GM12874 (cell line): ENCODE measurements around the gene SIRPA.

Source experiments
- TF ChIP-seq, protein P1 (sequence below): IDR thresholded peaks from 2 replicates; pipeline ENCODE4 v1.5.1; 2011; ENCODE audit warnings: low read depth, mild to moderate bottlenecking, control low read depth, low read length, moderate library complexity; ENCODE audit not compliant: insufficient read depth

Gene SIRPA

GRCh38 chr20:1870323-1870722, 24.9 kb upstream of the SIRPA start:
- TF ChIP-seq, protein P1, sequence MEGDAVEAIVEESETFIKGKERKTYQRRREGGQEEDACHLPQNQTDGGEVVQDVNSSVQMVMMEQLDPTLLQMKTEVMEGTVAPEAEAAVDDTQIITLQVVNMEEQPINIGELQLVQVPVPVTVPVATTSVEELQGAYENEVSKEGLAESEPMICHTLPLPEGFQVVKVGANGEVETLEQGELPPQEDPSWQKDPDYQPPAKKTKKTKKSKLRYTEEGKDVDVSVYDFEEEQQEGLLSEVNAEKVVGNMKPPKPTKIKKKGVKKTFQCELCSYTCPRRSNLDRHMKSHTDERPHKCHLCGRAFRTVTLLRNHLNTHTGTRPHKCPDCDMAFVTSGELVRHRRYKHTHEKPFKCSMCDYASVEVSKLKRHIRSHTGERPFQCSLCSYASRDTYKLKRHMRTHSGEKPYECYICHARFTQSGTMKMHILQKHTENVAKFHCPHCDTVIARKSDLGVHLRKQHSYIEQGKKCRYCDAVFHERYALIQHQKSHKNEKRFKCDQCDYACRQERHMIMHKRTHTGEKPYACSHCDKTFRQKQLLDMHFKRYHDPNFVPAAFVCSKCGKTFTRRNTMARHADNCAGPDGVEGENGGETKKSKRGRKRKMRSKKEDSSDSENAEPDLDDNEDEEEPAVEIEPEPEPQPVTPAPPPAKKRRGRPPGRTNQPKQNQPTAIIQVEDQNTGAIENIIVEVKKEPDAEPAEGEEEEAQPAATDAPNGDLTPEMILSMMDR = no peak

DNA sequence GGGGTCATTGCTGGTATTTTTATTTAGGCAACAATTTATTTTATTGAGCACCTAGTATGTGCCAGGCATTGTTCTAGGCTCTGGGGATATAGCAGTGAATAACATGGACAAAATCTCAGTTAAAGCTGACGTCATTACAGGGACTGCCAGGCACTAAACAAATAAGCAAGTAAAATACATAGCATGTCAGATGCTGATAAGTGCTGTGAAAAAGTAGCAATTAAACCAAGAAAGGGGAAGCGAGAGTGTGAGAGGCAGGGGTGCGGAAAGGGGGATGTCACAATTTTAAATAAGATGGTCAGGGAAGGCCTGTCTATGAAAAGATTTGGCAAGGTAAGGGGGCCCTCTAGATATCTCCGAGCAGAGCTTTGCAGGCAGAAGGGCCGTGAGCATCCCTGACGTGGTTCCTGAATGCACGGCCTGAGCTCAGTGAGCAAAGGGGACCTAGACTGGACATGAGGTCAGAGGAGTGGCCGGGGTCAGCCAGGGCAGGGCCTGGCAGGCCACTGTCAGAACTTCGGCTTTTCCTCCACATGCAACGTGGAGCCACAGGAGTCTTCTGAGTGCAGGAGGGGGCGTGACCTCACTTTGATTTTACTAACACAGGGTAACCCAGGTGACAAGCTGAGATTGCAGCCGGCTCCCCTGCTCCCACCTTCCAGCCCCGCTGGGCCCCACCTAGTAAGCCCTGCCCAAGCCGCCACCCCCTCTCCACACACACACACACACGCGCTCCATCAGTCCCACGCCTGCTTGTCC, 24.2 kb upstream of the SIRPA start:
- TF ChIP-seq, protein P1 = no peak

DNA sequence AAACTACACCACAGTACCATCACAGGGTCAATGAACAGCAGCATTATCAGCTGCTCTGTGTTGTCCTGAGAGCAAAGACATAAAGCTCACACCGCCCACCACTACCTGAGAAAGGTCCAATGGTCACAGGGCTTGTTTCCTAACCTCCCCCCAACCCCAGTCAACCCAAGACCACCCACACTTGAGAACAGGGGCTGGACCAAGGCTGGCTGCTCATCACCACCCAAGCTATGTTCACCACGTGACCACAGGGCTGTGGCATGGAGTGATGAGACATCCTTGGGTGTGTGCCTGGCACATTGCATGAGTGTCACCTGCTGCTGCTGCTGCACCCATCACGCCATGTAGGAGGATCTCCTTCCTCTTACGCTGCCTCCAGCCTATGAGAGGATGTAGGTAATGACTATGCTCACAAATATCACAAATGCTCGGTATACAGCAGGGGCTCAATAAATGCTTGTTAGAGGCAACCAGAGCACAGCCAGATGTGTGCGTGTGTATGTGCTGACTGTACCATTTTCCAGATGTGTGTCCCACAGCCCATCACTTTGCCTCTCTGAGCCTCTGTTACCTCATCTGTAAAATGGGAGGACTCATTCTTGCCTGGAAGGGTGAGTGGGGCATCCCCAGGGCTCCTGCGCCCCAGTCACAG, 23.3 kb upstream of the SIRPA start:
- TF ChIP-seq, protein P1 = no peak

- TF ChIP-seq, protein P1 = no peak
These were observed 22.6 kb upstream of the SIRPA start for GRCh38 chr20:1872459-1873097.

DNA sequence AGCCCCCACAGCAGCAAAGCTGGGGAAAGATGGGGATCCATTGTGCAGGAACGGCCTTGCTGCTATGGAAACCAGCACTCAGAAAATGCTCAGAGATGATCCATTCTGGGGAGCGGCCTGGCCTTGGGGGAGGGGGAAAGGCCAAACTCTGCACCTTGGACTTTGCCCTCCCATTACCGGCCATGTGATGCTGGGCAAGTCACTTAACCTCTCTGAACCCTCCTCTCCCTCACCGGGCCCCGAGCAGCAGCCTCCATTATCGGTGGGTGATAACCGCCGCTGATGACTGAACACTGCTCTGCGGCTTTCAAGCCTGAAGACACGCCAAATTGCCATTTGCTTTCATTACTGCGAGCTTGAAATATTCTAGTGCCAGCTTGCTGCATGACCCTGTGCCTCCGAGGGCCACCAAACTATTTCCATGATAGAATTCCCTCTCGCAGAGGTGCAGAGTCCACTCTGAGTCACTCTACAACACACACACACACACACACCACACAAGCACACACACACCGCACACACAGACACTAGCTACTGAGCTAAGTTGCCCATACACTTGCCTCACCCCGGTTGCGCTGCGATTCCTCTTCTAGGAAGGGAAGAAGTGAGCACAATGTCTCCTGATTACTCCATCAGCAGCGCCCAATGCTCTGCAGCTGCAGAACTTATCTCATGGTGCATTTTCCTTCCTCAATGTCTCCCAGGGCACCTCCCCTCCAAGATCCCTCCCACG, 20.6 kb upstream of the SIRPA start:
- TF ChIP-seq, protein P1 = no peak

DNA sequence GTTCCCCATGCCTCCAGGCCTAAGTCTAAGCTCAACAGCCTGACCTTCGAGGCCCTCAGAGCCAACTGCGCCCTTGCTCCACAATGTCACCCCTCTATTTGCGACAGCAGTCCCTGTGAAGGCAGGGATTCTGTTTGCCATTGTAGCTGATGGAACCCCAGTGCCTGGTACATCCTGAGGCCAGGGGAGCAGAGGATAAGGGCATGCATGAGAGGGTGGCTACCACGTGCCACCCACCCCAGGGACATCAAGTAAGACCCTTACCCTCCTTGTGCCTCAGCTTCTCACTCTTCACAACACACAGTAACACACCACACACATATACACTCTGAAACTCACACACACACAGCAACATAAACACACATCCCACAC, 20.0 kb upstream of the SIRPA start:
- TF ChIP-seq, protein P1 = no peak

DNA sequence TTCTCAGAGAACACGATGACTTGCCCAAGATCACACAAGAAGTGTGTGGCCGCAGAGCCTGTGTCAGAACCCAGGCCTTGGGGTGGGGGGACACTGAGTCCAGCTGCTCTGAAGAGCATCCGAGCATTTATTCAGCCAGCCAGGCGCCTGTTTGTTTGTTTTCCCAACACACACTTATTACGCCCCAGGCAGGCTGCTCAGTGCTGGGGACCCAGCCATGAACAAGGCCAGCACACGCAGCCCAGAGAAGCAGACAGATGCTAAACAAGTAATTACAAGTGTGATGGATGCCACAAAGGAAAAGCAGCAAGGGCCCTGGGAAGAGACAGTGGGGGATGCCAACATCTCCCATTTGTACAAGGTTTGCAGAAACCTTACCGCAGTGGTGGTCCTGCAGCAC, 19.4 kb upstream of the SIRPA start:
- TF ChIP-seq, protein P1 = no peak
